CD4-positive, alpha-beta memory T cell (primary cell): ENCODE measurements around the gene HTR3A. TPM values are rescaled to one million over a fixed set of nuclear protein-coding genes. Genes with fewer than 3 reads are reported as not detected.
"Not testable (repeated sequence)": the region's sequence is repeated elsewhere in the genome, so short reads cannot be mapped to it uniquely, and the experiment has no call there.

Experiments used
- CTCF ChIA-PET: fragments of 350-600 bp; sonication (Branson Sonifier 250); formaldehyde crosslinking; loops from one replicate; lab custom pipeline; 2021; ENCODE audit warnings: inconsistent platforms; ENCODE audit not compliant: partially characterized antibody; lab: Charles Lee
- POLR2A ChIA-PET: fragments of 350-600 bp; sonication (Branson Sonifier 250); formaldehyde crosslinking; loops from one replicate; lab custom pipeline; 2021; ENCODE audit not compliant: partially characterized antibody; lab: Charles Lee
- DNase-seq, 5 donors: peaks; one replicate each; pipeline versions ENCODE4 v3.0.0 to v3.0.0-alpha.2; 2020 to 2022; ENCODE audit warnings: mixed read lengths in 1 of 5
- H3K27ac ChIP-seq: one replicate; pipeline ENCODE4 v1.7.0; 2013; ENCODE audit warnings: low read depth, low read length
- H3K27me3 ChIP-seq: 2 replicates; pipeline ENCODE4 v1.7.0; 2013; ENCODE audit warnings: mild to moderate bottlenecking, low read length, moderate library complexity; ENCODE audit not compliant: insufficient read depth
- H3K36me3 ChIP-seq: 2 replicates; pipeline ENCODE4 v1.7.0; 2013; ENCODE audit warnings: mild to moderate bottlenecking, low read length, moderate library complexity; ENCODE audit not compliant: insufficient read depth
- H3K4me1 ChIP-seq: 2 replicates; pipeline ENCODE4 v1.7.0; 2013; ENCODE audit warnings: mild to moderate bottlenecking, low read length, moderate library complexity; ENCODE audit not compliant: insufficient read depth
- H3K4me3 ChIP-seq, 2 donors: one replicate each; pipeline ENCODE4 v1.7.0; 2013; ENCODE audit warnings: low read length in 2 of 2, mild to moderate bottlenecking in 1 of 2
- H3K9me3 ChIP-seq, 2 donors: one replicate each; pipeline ENCODE4 v1.7.0; 2013; ENCODE audit warnings: low read length in 2 of 2, control low read depth in 1 of 2; ENCODE audit not compliant: control insufficient read depth in 1 of 2
- H3K27ac Mint-ChIP-seq, 7 donors: one replicate each; pipeline ENCODE4 v1.8.0; 2020 to 2021; ENCODE audit warnings: mixed read lengths in 7 of 7, mild to moderate bottlenecking in 6 of 7, inconsistent platforms in 3 of 7, moderate library complexity in 3 of 7
- H3K27me3 Mint-ChIP-seq, 2 donors: one replicate each; pipeline ENCODE4 v1.8.0; 2020 to 2021; ENCODE audit warnings: mixed read lengths in 2 of 2
- H3K36me3 Mint-ChIP-seq, 2 donors: one replicate each; pipeline ENCODE4 v1.8.0; 2020 to 2021; ENCODE audit warnings: mixed read lengths in 2 of 2, inconsistent platforms in 1 of 2, mild to moderate bottlenecking in 1 of 2
- H3K4me1 Mint-ChIP-seq, 4 donors: one replicate each; pipeline ENCODE4 v1.8.0; 2020 to 2021; ENCODE audit warnings: mixed read lengths in 4 of 4, mild to moderate bottlenecking in 1 of 4
- H3K4me3 Mint-ChIP-seq, 8 donors: one replicate each; pipeline ENCODE4 v1.8.0; 2020 to 2021; ENCODE audit warnings: mixed read lengths in 8 of 8, mild to moderate bottlenecking in 7 of 8, moderate library complexity in 6 of 8, inconsistent platforms in 3 of 8
- H3K9me3 Mint-ChIP-seq, 8 donors: one replicate each; pipeline ENCODE4 v1.8.0; 2020 to 2021; ENCODE audit warnings: mixed read lengths in 8 of 8, mild to moderate bottlenecking in 5 of 8, inconsistent platforms in 3 of 8, moderate library complexity in 1 of 8
- intact Hi-C: fragments of 100-400 bp; cut with micrococcal nuclease; formaldehyde crosslinking; loops from one replicate; pipeline ENCODE4 v1.15.1; 2023
- polyA plus RNA-seq, 2 donors: library from polyadenylated mRNA; unstranded; fragments of 300-500 nt; fragmentation: Illumina TruSeq; gene quantifications; one replicate each; pipeline ENCODE4 v1.2.3, GENCODE V29; 2021
- total RNA-seq, 2 experiments: library from RNA; stranded (reverse); gene quantifications; one replicate each; pipeline ENCODE4 v1.2.3, GENCODE V29; 2021

Gene HTR3A
- total and polyA plus RNA-seq, 4 experiments from 2014 or later = 0.23 TPM; not detected in 3

DNA sequence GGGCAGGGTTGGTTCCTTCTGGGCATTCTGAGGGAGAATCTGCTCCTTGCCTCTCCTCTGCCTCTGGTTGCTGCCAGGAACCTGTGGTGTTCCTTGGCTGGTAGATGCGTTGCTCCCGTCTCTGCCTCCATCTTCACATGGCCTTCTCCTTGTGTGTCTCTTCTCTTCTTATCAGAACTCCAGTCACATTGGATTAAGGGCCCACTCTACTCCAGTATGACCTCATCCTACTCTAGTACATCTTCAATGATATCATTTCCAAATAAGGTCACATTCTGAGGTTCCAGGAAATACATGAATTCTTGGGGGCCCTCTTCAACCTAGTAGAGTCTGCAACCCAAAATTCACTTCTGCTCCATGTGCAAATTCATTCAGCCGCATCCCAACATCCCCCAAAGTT is 37.0 kb upstream of the HTR3A start:
- H3K9me3 Mint-ChIP-seq = no peaks in the 10 kb centered on the region
- H3K4me1 Mint-ChIP-seq = peaks cover 6 to 15% (median 11%) of the 10 kb centered on the region in 4 donors
- POLR2A ChIA-PET = no interaction called here
- no peak overlapping the region for H3K27ac ChIP-seq
- H3K36me3 Mint-ChIP-seq = peaks cover 0 to 5% of the 10 kb centered on the region in 2 donors
- no peak for DNase-seq
- H3K4me1 ChIP-seq = no peaks in the 10 kb centered on the region
- H3K27ac Mint-ChIP-seq = peak overlapping the region in 1 of 7 donors; percentile 66
- H3K9me3 ChIP-seq = no peaks in the 10 kb centered on the region
- intact Hi-C loops = no loop called here
- no peak overlapping the region for H3K4me3 ChIP-seq
- H3K27me3 Mint-ChIP-seq = peaks cover 1 to 6% of the 10 kb centered on the region in 2 donors
- H3K36me3 ChIP-seq = no peaks in the 10 kb centered on the region
- CTCF ChIA-PET = no interaction called here
- no peaks in the 10 kb centered on the region for H3K27me3 ChIP-seq
- no peak overlapping the region for H3K4me3 Mint-ChIP-seq

DNA sequence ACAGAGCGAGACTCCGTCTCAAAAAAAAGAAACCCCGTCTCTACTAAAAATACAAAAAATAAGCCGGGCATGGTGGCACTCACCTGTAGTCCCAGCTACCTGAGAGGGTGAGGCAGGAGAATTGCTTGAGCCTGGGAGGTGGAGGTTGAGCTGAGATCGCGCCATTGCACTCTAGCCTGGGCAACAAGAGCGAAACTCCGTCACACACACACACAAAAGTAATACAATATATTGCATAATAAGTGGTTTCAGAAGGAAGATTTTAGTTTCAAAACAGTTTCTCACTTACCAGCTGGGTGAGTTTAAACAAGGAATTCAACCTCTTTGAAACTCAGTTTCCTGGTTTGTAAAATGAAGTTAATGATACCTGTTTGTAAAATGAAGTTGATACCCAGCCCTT is 32.7 kb upstream of the HTR3A start:
- peaks cover 12 to 13% of the 10 kb centered on the region in 2 donors for H3K27me3 Mint-ChIP-seq
- H3K36me3 ChIP-seq = no peaks in the 10 kb centered on the region
- DNase-seq = no peak
- no peaks in the 10 kb centered on the region for H3K4me1 ChIP-seq
- H3K4me3 Mint-ChIP-seq = no peak overlapping the region
- intact Hi-C loops = no loop called here
- peaks cover 0 to 5% of the 10 kb centered on the region in 2 donors for H3K36me3 Mint-ChIP-seq
- H3K27ac Mint-ChIP-seq = no peak overlapping the region
- no peaks in the 10 kb centered on the region for H3K4me1 Mint-ChIP-seq
- no peaks in the 10 kb centered on the region for H3K9me3 ChIP-seq
- POLR2A ChIA-PET = interaction anchor here (0.6 kb wide), 1 partner anchor 53 kb away, joined by 3 read pairs; no protein-coding TSS in a partner anchor
- H3K9me3 Mint-ChIP-seq = no peaks in the 10 kb centered on the region
- no peak overlapping the region for H3K27ac ChIP-seq
- CTCF ChIA-PET = no interaction called here
- H3K27me3 ChIP-seq = no peaks in the 10 kb centered on the region
- H3K4me3 ChIP-seq = no peak overlapping the region

DNA sequence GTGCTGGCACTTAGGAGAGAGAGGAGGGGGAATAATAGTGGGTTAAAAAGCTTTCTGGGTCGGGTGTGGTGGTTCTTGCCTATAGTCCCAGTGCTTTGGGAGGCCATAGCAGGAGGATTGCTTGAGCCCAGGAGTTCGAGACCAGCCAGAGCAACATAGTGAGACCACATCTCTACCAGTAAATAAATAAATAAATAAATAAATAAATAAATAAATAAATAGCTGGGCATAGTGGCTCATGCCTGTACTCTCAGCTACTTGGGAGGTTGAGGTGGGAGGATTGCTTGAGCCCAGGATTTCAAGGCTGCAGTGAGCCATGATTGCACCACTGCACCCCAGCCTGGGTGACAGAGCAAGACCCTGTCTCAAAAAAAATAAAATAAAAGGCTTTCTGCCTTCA is 28.7 kb upstream of the HTR3A start:
- H3K4me3 ChIP-seq, H3K27ac ChIP-seq, H3K4me1 ChIP-seq, H3K9me3 ChIP-seq, H3K36me3 Mint-ChIP-seq, H3K27ac Mint-ChIP-seq, intact Hi-C loops, H3K4me1 Mint-ChIP-seq, H3K36me3 ChIP-seq, POLR2A ChIA-PET, H3K4me3 Mint-ChIP-seq, H3K9me3 Mint-ChIP-seq, H3K27me3 ChIP-seq, DNase-seq: not testable (repeated sequence)
- H3K27me3 Mint-ChIP-seq = peaks cover 9 to 16% of the 10 kb centered on the region in 2 donors
- CTCF ChIA-PET = interaction anchor here (1.2 kb wide), 1 partner anchor 315 kb away, joined by 4 read pairs; no protein-coding TSS in a partner anchor

DNA sequence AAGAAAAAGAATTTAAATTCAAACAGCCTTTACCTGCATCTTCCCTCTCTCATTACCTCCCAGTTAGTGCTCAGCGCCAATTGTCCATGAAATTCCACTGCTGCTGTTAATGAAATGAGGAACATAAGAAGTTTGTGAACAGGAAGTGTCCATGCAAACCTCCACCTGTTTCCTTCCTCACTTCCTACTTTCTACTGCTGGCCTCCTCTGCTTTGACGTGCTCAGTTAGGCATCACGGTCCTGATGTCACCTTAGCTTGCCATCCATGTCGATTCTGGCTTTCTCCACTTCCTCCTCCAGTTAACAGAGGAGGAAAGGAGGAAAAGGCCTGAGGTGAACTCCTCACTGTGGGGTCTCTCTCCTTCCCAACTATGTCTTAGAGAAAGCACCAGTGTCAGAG is 26.9 kb upstream of the HTR3A start:
- no peak overlapping the region for H3K4me3 Mint-ChIP-seq
- peaks cover 0 to 2% (median under 1%) of the 10 kb centered on the region in 4 donors for H3K4me1 Mint-ChIP-seq
- no peaks in the 10 kb centered on the region for H3K27me3 ChIP-seq
- H3K36me3 ChIP-seq = no peaks in the 10 kb centered on the region
- H3K27me3 Mint-ChIP-seq = peaks cover 19 to 30% of the 10 kb centered on the region in 2 donors
- no peak overlapping the region for H3K4me3 ChIP-seq
- POLR2A ChIA-PET = no interaction called here
- no peaks in the 10 kb centered on the region for H3K9me3 ChIP-seq
- no peaks in the 10 kb centered on the region for H3K9me3 Mint-ChIP-seq
- CTCF ChIA-PET = no interaction called here
- intact Hi-C loops = no loop called here
- no peak overlapping the region for H3K27ac ChIP-seq
- peak overlapping the region in 1 of 7 donors; percentile 39 for H3K27ac Mint-ChIP-seq
- no peaks in the 10 kb centered on the region for H3K4me1 ChIP-seq
- DNase-seq = no peak
- H3K36me3 Mint-ChIP-seq = no peaks in the 10 kb centered on the region

DNA sequence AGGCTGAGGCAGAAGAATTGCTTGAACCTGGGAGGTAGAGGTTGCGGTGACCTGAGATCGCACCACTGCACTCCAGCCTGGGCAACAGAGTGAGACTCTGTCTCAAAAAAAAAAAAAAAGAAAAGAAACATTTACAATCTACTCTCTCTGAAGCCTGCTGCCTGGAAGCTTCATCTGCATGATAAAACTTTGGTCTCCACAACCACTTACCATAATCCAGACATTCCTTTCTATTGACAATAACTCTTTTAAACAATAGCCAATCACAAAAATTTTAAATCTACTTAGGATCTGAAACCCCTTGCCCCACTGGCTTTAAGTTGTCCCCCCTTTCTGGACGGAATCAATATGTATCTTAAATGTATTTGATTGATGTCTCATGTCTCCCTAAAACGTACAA is 25.0 kb upstream of the HTR3A start:
- no peaks in the 10 kb centered on the region for H3K27me3 ChIP-seq
- POLR2A ChIA-PET = no interaction called here
- Mint-ChIP-seq H3K4me1 (peaks cover 0 to 2% (median under 1%) of the 10 kb centered on the region in 4 donors), H3K36me3 (no peaks in the 10 kb centered on the region), H3K9me3 (no peaks in the 10 kb centered on the region), H3K27ac (no peak overlapping the region), H3K27me3 (peaks cover 18 to 39% of the 10 kb centered on the region in 2 donors), H3K4me3 (no peak overlapping the region)
- no peak overlapping the region for H3K4me3 ChIP-seq
- intact Hi-C loops = no loop called here
- H3K36me3 ChIP-seq = no peaks in the 10 kb centered on the region
- H3K4me1 ChIP-seq = no peaks in the 10 kb centered on the region
- DNase-seq = no peak
- no peaks in the 10 kb centered on the region for H3K9me3 ChIP-seq
- H3K27ac ChIP-seq = no peak overlapping the region
- CTCF ChIA-PET = interaction anchor here (1.2 kb wide), 1 partner anchor 44 kb away, joined by 3 read pairs; no protein-coding TSS in a partner anchor

DNA sequence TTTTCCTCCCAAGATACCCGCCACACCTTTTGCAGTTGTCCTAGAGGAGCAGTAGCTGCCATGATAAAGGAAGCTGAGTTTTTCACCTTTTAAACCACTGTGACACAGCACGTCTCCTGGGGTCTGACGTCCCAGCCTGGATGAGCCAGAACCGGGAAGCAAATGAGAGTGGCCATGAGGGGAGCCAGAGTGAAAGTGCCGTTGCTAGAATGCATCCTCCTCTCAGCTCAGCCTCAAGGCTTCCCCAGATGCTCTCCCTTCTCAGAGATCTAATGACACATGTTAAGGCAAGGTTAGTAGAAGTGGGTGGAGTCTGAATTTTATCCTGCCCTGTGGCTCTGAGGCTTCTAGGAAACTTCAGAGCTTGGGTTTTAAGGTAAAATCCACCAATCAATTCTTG is 23.4 kb upstream of the HTR3A start:
- H3K27ac ChIP-seq = no peak overlapping the region
- no peak overlapping the region for H3K4me3 ChIP-seq
- no peaks in the 10 kb centered on the region for H3K36me3 Mint-ChIP-seq
- no peaks in the 10 kb centered on the region for H3K4me1 ChIP-seq
- no peak overlapping the region for H3K27ac Mint-ChIP-seq
- peaks cover 0 to 2% (median under 1%) of the 10 kb centered on the region in 4 donors for H3K4me1 Mint-ChIP-seq
- DNase-seq = no peak
- H3K27me3 Mint-ChIP-seq = peaks cover 15 to 34% of the 10 kb centered on the region in 2 donors
- H3K9me3 Mint-ChIP-seq = no peaks in the 10 kb centered on the region
- no peaks in the 10 kb centered on the region for H3K36me3 ChIP-seq
- CTCF ChIA-PET = no interaction called here
- no peaks in the 10 kb centered on the region for H3K9me3 ChIP-seq
- H3K4me3 Mint-ChIP-seq = no peak overlapping the region
- intact Hi-C loops = no loop called here
- no peaks in the 10 kb centered on the region for H3K27me3 ChIP-seq
- POLR2A ChIA-PET = no interaction called here

DNA sequence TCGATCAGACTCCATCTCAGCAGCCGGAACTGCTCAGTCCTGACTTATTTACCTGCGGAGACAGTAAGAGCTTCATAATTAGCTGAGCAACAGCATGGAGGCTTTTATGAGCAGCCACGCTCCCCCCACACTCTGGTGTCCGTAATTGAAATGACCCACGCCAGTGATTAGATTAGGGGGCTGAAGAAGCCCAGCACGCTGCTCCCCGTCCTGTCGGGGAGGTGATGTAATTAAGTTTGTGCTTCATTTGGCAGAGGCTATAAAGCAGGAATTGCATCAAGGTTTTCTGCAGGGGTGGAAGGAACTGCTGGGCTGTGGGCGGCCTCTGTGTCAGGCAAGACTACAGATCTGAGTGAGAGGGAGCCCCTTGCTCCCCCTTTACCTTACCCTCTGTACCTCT is 22.8 kb upstream of the HTR3A start:
- no peak overlapping the region for H3K4me3 ChIP-seq
- H3K27ac Mint-ChIP-seq = no peak overlapping the region
- ChIA-PET CTCF (interaction anchor here (0.5 kb wide), 1 partner anchor 22 kb away, joined by 3 read pairs; no protein-coding TSS in a partner anchor), POLR2A (no interaction called here)
- H3K9me3 Mint-ChIP-seq = no peaks in the 10 kb centered on the region
- H3K27me3 Mint-ChIP-seq = peaks cover 13 to 33% of the 10 kb centered on the region in 2 donors
- intact Hi-C loops = no loop called here
- no peaks in the 10 kb centered on the region for H3K4me1 ChIP-seq
- no peak overlapping the region for H3K27ac ChIP-seq
- no peaks in the 10 kb centered on the region for H3K27me3 ChIP-seq
- no peak for DNase-seq
- no peak overlapping the region for H3K4me3 Mint-ChIP-seq
- no peaks in the 10 kb centered on the region for H3K36me3 Mint-ChIP-seq
- H3K4me1 Mint-ChIP-seq = peaks cover 0 to 2% (median under 1%) of the 10 kb centered on the region in 4 donors
- no peaks in the 10 kb centered on the region for H3K9me3 ChIP-seq
- H3K36me3 ChIP-seq = no peaks in the 10 kb centered on the region
